Smooth muscle cell of trachea (primary cell): ENCODE data around the gene ARID1B. TPM values are rescaled to one million over a fixed set of nuclear protein-coding genes. Genes with fewer than 3 reads are reported as not detected.

Experiments used
- total RNA-seq: library from RNA; depleted of rRNA; stranded (reverse); fragments of >200 nt; gene quantifications from 2 replicates; pipeline ENCODE4 v1.2.1, GENCODE V29; 2014

The ARID1B gene
- 40.9 and 65.0 TPM in 2 replicates for total RNA-seq

DNA sequence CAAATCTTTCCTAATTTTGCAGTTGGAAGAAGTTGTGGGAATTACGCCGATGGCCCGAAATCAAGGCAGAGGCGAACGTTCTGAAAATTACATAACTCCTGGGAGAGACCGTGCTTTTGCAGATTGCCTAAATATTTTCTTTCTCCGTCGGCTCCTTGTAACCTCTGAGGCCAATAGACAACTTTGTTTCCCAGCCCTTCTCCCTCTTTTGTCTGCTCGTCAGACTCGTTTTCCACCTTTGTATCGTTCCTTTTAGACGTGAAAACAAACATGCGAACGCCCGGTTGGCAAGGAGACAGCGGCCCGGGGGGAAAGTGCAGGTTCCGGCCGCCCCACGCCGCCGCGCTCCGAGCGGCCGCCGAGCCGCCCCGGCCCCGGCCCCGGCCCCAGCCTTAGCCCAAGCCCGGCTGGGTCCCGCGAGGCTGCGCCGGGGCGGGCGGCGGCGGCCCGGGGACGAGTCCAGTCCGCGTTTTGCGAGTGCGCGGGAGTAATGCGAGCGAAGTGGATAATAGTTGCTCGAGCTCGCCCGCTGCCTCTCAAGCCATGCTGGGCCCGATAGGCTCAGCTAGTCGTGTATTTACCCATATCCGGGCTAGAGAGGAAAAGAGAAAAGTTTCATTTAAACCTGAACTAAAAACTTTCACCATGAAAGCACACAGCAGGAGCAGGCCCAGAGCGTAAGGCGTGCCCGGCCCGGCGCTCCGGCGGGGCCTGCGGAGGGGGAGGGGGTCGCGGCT is at the start of gene ARID1B:
TSS of gene ARID1B (plus strand) at position 539 of the 737 bp plus-strand sequence. CDS start 303 bp downstream, outside the sequence.

